Bronchial smooth muscle cell (primary cell): ENCODE data around the gene ARHGEF25. TPM values are rescaled to one million over a fixed set of nuclear protein-coding genes. Genes with fewer than 3 reads are reported as not detected.

Source experiments
- total RNA-seq: library from RNA; depleted of rRNA; stranded (reverse); fragments of >200 nt; gene quantifications from 2 replicates; pipeline ENCODE4 v1.2.1, GENCODE V29; 2014

Gene ARHGEF25
- 33.4 and 38.7 TPM in 2 replicates for total RNA-seq

DNA sequence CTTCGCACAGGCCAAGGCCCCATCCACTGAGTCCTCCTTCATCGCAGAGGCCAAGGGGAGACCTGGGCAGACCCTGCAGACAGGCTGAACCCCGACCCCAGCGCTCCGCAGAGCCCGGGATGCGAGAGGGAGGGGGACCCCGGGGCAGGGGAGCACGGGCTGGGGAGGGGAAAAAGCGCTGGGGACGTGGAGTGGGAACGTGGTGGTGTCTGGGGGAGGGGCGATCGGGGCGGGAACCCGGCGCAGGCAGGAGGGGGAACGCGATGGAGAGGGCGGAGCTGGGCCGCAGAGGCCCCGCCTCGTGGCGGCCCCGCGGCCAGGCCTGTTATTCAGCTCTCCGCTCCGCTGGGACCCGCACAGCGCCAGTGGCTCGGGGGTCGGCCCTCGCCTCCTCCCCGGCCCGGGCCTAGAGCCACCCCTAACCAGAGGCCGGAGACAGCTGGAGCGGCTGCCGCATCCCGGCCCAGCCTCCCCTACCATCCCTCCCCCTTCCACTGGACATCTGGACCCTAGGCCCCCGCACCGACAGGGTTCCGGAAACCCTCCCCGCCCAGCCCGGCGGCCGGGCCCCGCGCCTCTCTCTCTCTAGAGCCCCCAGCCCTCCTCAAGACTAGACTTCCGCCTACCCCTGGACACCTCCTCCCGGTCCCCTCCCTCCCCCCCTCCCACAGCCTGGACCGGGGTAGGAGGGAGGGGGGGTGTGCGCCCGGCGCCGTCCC lies at the start of gene ARHGEF25:
ARHGEF25 (plus strand) TSS at position 328 of the 719 bp plus-strand sequence. CDS start 460 bp downstream, outside the sequence.

DNA sequence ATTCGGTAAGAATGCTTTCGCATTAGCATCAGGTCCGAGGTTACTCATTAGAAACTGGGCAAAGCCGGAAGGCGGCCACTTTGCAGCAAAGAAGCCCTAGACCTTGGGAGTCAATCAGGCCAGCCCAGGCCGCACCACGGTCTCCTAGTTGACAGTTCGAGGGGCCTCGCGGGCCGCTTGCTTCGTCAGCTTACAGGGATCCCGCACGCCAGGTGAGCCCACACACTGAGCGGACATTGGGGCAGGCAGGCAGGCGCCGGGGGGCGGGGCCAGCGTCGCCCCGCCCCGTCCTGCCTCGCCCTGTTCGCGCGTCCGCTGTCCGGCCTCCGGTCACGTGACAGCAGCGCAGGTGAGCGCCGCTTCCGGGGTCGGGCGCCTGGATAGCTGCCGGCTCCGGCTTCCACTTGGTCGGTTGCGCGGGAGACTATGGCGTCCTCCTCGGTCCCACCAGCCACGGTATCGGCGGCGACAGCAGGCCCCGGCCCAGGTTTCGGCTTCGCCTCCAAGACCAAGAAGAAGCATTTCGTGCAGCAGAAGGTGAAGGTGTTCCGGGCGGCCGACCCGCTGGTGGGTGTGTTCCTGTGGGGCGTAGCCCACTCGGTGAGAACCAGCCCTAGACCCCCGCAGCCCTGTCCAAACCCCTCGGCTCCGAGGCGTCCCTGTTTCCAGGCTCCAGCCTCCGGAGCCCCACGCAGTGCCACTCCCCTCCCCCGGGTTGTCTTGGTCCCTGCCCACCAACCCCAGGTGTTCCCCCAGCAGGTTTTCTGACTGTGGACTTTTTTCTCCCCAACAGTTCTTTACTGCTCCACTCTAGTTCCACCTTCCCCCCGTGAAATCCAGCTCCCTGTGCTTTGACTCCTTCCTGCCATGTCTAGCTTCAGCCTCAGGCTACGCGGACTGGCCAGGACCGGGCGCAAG lies 20.1 kb upstream of the ARHGEF25 start, which contains the start of gene PIP4K2C:
PIP4K2C (plus strand) TSS at position 329 of the 918 bp plus-strand sequence; CDS start at position 427, 98 bp downstream.

DNA sequence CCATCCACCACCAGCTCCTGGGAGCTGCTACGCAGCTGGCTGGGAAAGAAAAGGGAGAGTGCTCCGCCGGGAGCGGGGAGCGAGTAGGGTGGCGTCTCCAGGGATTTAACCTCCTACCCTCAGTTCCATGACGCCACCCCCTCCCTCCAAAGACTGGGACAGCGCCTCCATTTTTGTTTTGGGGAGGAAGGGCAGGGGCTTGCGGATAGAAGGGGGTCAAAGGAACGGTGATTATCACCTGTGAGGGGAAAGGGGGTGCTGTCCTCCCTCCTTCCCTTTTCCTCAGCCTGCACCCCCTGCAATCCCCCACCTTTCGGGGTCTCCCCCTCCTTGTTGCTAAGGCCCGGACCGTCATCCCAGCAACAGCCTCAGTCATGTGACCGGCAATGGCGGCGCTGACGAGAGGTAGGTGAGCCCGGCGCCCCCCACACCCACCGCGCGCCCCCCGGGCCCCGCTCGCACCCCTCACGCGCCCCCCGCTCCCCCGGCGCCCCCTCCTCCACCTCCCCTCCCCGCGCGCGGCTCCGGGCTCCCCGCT lies 6.7 kb upstream of the ARHGEF25 start, which contains the start of gene DTX3:
DTX3 (plus strand) TSS at position 371 of the 538 bp plus-strand sequence. CDS start 1,694 bp downstream, outside the sequence.

GRCh38 chr12:57632958-57633840 lies 22.0 kb downstream of the ARHGEF25 start, which contains the start of gene B4GALNT1:
TSS of gene B4GALNT1 (minus strand) at chr12:57633201. CDS start at chr12:57632132, 1,069 bp downstream.

Other genes starting within 250 kb of the ARHGEF25 start
- gene R3HDM2, start 180.4 kb upstream of the ARHGEF25 start, total RNA-seq, result 9.3 and 9.4 TPM in 2 replicates
- gene INHBC, start 176.7 kb upstream of the ARHGEF25 start, total RNA-seq, result not detected in 2 replicates
- 0.47 and 0.52 TPM in 2 replicates for gene INHBE, start 156.1 kb upstream of the ARHGEF25 start, total RNA-seq
- 0.47 and 0.86 TPM in 2 replicates for gene GLI1, start 151.7 kb upstream of the ARHGEF25 start, total RNA-seq
- 0.32 TPM in 1 of 2 replicates, not detected in the other for gene ARHGAP9, start 131.6 kb upstream of the ARHGEF25 start, total RNA-seq
- 91.1 and 149 TPM in 2 replicates for gene MARS1, start 123.4 kb upstream of the ARHGEF25 start, total RNA-seq
- 59.8 and 79.6 TPM in 2 replicates for gene DDIT3, start 90.9 kb upstream of the ARHGEF25 start, total RNA-seq
- 3.4 and 4.7 TPM in 2 replicates for gene MBD6, start 88.6 kb upstream of the ARHGEF25 start, total RNA-seq
- gene DCTN2, start 64.2 kb upstream of the ARHGEF25 start, total RNA-seq, result 79.6 and 85.2 TPM in 2 replicates
- 0.47 and 0.60 TPM in 2 replicates for gene KIF5A, start 61.4 kb upstream of the ARHGEF25 start, total RNA-seq
- 7.9 and 11.8 TPM in 2 replicates for gene PIP4K2C, start 20.2 kb upstream of the ARHGEF25 start, total RNA-seq
- 12.8 and 16.2 TPM in 2 replicates for gene DTX3, start 6.6 kb upstream of the ARHGEF25 start, total RNA-seq
- gene B4GALNT1, start 21.8 kb downstream of the ARHGEF25 start, total RNA-seq, result 0.77 and 0.79 TPM in 2 replicates
- gene OS9, start 82.7 kb downstream of the ARHGEF25 start, total RNA-seq, result 186 and 554 TPM in 2 replicates
- 0.32 and 0.43 TPM in 2 replicates for gene AGAP2, start 127.3 kb downstream of the ARHGEF25 start, total RNA-seq
- gene TSPAN31, start 133.6 kb downstream of the ARHGEF25 start, total RNA-seq, result 56.4 and 60.0 TPM in 2 replicates
- gene CDK4, start 140.9 kb downstream of the ARHGEF25 start, total RNA-seq, result 163 and 185 TPM in 2 replicates
- 1.3 and 4.5 TPM in 2 replicates for gene MARCHF9, start 143.7 kb downstream of the ARHGEF25 start, total RNA-seq
- gene CYP27B1, start 155.6 kb downstream of the ARHGEF25 start, total RNA-seq, result 0.26 TPM in 1 of 2 replicates, not detected in the other
- 2.5 and 3.1 TPM in 2 replicates for gene METTL1, start 160.7 kb downstream of the ARHGEF25 start, total RNA-seq
- 5.6 and 5.7 TPM in 2 replicates for gene EEF1AKMT3, start 161.2 kb downstream of the ARHGEF25 start, total RNA-seq
- gene TSFM, start 171.4 kb downstream of the ARHGEF25 start, total RNA-seq, result 9.4 and 14.3 TPM in 2 replicates
- gene AVIL, start 207.3 kb downstream of the ARHGEF25 start, total RNA-seq, result 2.7 and 8.1 TPM in 2 replicates
- 55.8 and 96.5 TPM in 2 replicates for gene CTDSP2, start 235.3 kb downstream of the ARHGEF25 start, total RNA-seq